ENCODE data around the gene SPATA17. TPM values are rescaled to one million over a fixed set of nuclear protein-coding genes. Genes with fewer than 3 reads are reported as not detected.
"Not testable (repeated sequence)": the region's sequence is repeated elsewhere in the genome, so short reads cannot be mapped to it uniquely, and the experiment has no call there.

SPATA17 gene
- total RNA-seq, 1 donor from 2014 or later = 0.53 TPM

GRCh38 chr1:217681806-217682205 is 50.7 kb downstream of the SPATA17 start:
- FAIRE-seq (no peak), DNase-seq (ENCODE audit: low read depth) (no peak)
- H3K36me3 ChIP-seq (ENCODE audit: control insufficient read depth, insufficient read depth, low read length) = no peaks in the 10 kb centered on the region
- no peak for TF ChIP-seq CTCF (IDR thresholded peaks at IDR 0.05; ENCODE audit: insufficient read depth, low read length, severe bottlenecking)
- H3K27me3 ChIP-seq (ENCODE audit: control insufficient read depth, insufficient read depth, low read length) = no peaks in the 10 kb centered on the region
- H3K4me3 ChIP-seq (ENCODE audit: low read depth, low read length) = no peak overlapping the region

- DNase-seq (ENCODE audit: low read depth) (peak; percentile 50), FAIRE-seq (no peak)
- no peak overlapping the region for H3K4me3 ChIP-seq (ENCODE audit: low read depth, low read length)
- H3K27me3 ChIP-seq (ENCODE audit: control insufficient read depth, insufficient read depth, low read length) = no peaks in the 10 kb centered on the region
- no peaks in the 10 kb centered on the region for H3K36me3 ChIP-seq (ENCODE audit: control insufficient read depth, insufficient read depth, low read length)
- TF ChIP-seq CTCF (IDR thresholded peaks at IDR 0.05; ENCODE audit: insufficient read depth, low read length, severe bottlenecking) = no peak
Observed at GRCh38 chr1:217687511-217687910, 56.4 kb downstream of the SPATA17 start.

- H3K36me3 ChIP-seq (ENCODE audit: control insufficient read depth, insufficient read depth, low read length); FAIRE-seq; H3K4me3 ChIP-seq (ENCODE audit: low read depth, low read length); DNase-seq (ENCODE audit: low read depth); H3K27me3 ChIP-seq (ENCODE audit: control insufficient read depth, insufficient read depth, low read length): not testable (repeated sequence)
Observed at GRCh38 chr1:217696140-217696539, 65.0 kb downstream of the SPATA17 start.

- no peak overlapping the region for H3K4me3 ChIP-seq (ENCODE audit: low read depth, low read length)
- TF ChIP-seq CTCF (IDR thresholded peaks at IDR 0.05; ENCODE audit: insufficient read depth, low read length, severe bottlenecking) = no peak
- no peaks in the 10 kb centered on the region for H3K36me3 ChIP-seq (ENCODE audit: control insufficient read depth, insufficient read depth, low read length)
- no peaks in the 10 kb centered on the region for H3K27me3 ChIP-seq (ENCODE audit: control insufficient read depth, insufficient read depth, low read length)
- no peak for FAIRE-seq
- DNase-seq (ENCODE audit: low read depth) = no peak
Observed at GRCh38 chr1:217703326-217703725, 72.2 kb downstream of the SPATA17 start.

- no peak overlapping the region for H3K4me3 ChIP-seq (ENCODE audit: low read depth, low read length)
- no peaks in the 10 kb centered on the region for H3K36me3 ChIP-seq (ENCODE audit: control insufficient read depth, insufficient read depth, low read length)
- DNase-seq (ENCODE audit: low read depth) = peak; percentile 60
- no peak for TF ChIP-seq CTCF (IDR thresholded peaks at IDR 0.05; ENCODE audit: insufficient read depth, low read length, severe bottlenecking)
- no peaks in the 10 kb centered on the region for H3K27me3 ChIP-seq (ENCODE audit: control insufficient read depth, insufficient read depth, low read length)
- FAIRE-seq = no peak
Observed at GRCh38 chr1:217712925-217713597, 81.9 kb downstream of the SPATA17 start.

- Histone ChIP-seq H3K36me3 (ENCODE audit: control insufficient read depth, insufficient read depth, low read length) (no peaks in the 10 kb centered on the region), H3K4me3 (ENCODE audit: low read depth, low read length) (no peak overlapping the region), H3K27me3 (ENCODE audit: control insufficient read depth, insufficient read depth, low read length) (no peaks in the 10 kb centered on the region)
- FAIRE-seq = no peak
- no peak for DNase-seq (ENCODE audit: low read depth)
- no peak for TF ChIP-seq CTCF (IDR thresholded peaks at IDR 0.05; ENCODE audit: insufficient read depth, low read length, severe bottlenecking)
Observed at GRCh38 chr1:217715681-217716080, 84.5 kb downstream of the SPATA17 start.
